NCI-H1105 (cell line): ENCODE data around the gene MGAT4C.
"Not testable (repeated sequence)": the region's sequence is repeated elsewhere in the genome, so short reads cannot be mapped to it uniquely, and the experiment has no call there.

Experiments
- DNase-seq: peaks from one replicate; lab custom pipeline; 2025; lab: John Stamatoyannopoulos, UW

The MGAT4C gene

GRCh38 chr12:86134561-86134960 is 121.6 kb downstream of the MGAT4C start:
- no peak for DNase-seq

DNA sequence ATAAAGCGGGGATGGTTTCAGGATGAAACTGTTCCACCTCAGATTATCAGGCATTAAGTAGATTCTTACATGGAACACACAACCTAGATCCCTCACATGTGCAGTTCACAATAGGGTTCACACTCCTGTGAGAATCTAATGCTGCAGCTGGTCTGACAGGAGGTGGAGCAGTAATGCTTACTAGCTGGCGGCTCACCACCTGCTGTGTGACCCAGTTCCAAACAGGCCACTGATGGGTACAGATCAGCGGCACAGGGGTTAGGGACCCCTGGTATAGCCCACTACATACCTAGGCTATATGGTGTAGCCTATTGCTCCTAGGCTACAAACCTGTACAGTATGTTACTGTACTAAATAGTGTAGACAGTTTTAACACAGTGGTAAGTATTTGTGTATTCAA is 129.3 kb downstream of the MGAT4C start:
- DNase-seq = not testable (repeated sequence)

DNA sequence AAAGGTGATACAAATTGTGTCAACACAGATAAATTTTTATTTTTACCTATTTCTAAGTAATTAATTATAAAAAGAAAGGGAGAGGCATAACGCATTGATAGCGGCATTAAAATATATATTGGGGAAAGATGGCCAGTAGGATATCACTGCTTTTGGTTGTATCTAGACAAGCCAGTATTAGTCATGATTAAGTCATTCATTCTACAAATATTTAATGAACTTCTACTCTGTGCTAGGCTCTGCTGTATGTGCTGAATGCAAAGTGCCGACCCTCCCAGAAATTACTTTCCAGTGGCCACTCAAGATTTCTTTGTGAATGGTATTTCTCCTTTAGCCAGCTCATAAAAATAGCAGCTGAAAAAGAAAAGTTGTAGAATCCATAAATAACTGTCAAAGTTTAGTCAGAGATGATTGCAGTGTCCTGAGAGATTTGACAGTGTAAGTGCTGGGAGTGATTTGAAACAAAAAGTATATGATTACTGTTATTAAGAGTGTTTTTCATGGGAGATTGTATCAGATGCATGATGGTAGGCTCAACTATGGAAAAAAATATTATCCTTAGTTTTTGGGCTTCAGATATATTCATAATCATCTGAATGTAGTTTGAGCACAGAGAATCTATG is 133.2 kb downstream of the MGAT4C start:
- DNase-seq = no peak

DNA sequence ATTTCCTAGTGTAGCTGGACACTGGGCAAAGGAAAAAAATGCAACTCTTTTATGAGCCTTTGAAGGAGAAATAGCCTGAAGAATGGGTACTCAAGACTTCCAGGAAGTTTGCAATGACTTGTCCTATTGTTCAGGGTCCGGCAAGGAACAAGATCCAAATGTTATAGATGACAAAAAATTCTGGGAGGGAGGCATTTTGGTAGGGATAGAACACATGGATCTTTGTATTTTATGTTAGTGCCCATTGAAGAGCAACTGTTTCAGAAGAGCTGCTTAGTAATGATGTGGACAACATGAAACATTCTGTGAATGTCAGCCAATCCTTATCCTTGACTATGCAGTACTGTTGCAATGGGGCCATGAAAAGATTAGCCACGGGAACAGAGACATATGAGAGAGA is 138.0 kb downstream of the MGAT4C start:
- no peak for DNase-seq

DNA sequence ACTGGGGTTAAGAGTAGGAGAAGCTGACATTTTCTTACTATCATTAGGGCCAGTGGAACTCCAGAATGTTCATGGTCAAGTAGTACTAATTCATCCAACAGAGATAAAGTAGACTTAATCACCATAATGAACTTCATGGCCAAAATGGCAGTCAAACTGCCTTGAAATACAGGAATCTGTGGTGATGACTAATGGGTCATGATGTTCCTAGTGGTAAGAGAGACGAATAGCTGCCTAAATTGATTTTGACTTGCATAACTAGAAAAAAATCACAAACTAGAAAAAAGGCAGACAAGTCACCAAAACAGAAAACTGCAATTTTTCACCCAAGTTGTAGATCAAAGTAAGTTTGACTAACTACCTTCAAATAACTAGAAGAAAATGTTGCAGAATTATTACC is 138.5 kb downstream of the MGAT4C start:
- DNase-seq = no peak

DNA sequence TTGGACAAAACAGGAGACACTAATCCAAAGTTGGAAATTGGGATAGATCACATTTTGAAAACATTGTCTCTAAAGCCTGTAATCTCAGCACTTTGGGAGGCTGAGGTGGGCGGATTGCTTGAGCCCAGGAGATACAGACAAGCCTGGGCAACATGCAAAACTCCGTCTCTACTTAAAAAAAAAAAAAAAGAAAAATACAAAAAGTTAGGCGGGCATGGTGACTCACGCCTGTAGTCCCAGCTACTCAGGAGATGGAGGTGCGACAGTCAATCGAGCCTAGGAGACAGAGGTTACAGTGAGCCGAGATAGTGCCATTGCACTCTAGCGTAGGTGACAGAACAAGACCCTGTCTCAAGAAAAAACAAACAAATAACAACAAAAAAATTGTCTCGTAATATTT is 152.1 kb downstream of the MGAT4C start:
- DNase-seq = no peak

- DNase-seq = no peak
These were observed 159.0 kb downstream of the MGAT4C start for GRCh38 chr12:86097161-86097560.

- DNase-seq = no peak
These were observed 164.5 kb downstream of the MGAT4C start for GRCh38 chr12:86091681-86092080.

GRCh38 chr12:86081843-86082242 is 174.3 kb downstream of the MGAT4C start:
- DNase-seq = no peak

DNA sequence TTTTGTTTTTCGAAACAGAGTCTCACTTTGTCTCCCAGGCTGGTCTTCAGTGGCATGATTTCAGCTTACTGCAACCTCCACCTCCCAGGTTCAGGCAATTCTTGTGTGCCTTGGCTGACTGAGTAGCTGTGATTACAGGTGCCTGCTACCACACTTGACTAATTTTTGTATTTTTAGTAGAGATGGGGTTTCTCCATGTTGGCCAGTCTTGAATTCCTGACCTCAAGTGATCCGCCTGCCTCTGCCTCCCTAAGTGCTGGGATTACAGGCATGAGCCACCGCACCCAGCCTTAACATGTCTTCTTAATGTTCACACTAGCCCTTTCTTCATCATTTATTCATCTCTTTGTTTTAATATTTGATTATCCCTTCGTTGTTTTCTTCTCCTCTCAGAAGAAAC is 197.1 kb downstream of the MGAT4C start:
- not testable (repeated sequence) for DNase-seq

DNA sequence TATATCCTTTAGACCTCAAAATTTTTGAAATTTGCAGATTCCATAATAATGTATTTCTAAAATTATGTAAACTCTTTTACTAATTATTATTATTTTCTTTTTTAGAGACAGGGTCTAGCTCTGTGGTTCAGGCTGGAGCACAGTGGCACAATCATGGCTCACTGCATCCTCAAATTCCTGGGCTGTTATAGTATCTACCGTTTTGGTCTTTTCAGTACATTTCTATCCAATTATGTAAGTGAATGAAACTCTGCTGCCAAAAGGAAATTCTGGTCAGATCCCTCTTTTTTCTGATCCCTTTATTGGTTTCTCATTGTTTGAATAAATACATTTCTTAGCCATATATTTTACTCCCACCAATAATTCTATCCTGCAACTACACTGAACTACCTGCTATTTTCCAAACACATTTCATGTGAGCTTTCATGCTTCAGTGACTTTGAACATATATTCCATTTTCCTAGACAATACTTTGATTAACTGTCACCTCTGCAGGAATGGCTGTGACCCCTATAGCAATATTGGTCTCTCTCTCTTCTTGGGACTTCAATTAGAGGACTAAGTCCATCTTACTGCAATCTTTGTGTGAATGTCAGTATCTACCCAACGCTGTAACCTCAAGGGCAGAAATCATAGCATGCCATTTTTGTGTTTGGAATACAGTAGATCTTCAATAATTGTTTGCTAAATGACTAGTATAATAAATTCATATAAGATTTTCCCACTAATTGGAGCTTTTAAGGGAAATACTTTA is 198.9 kb downstream of the MGAT4C start:
- no peak for DNase-seq

GRCh38 chr12:86052921-86053320 is 203.3 kb downstream of the MGAT4C start:
- no peak for DNase-seq

- no peak for DNase-seq
These were observed 206.2 kb downstream of the MGAT4C start for GRCh38 chr12:86050010-86050409.

DNA sequence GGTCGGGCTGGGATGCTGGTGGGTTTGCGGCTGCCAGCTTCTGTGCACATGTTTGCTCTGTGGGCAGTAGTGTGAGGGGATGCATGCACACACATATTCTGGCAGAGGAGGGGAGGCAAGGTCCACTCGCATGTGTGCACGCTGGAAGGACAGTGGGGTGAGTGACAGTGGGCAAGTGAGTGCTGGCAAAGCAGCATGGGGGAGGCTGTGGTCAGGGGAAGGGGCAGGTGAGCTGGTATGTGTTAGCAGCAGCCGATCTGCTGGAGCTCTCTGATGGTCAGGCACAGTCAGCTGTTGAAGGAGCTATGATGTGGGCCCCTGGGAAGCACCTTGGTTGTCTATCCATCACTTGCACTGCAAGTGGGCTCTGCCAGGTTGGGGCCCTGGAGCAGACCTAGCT is 211.8 kb downstream of the MGAT4C start:
- no peak for DNase-seq

DNA sequence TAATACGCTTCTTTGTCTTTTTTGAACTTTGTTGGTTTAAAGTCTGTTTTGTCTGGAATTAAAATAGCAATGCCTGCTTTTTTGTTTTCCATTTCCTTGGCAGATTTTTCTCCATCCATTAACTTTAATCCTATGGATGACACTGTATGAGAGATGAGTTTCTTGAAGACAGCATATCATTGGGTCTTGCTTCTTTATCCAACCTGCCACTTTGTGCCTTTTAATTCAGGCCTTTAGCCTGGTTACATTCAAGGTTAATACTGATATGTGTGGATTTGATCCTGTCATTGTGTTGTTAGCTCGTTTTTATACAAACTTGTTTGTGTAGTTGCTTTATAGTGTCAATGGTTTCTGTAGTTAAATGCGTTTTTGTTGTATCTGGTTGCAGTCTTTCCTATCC is 214.1 kb downstream of the MGAT4C start:
- DNase-seq = no peak

- DNase-seq = no peak
These were observed 237.8 kb downstream of the MGAT4C start for GRCh38 chr12:86018361-86018760.

DNA sequence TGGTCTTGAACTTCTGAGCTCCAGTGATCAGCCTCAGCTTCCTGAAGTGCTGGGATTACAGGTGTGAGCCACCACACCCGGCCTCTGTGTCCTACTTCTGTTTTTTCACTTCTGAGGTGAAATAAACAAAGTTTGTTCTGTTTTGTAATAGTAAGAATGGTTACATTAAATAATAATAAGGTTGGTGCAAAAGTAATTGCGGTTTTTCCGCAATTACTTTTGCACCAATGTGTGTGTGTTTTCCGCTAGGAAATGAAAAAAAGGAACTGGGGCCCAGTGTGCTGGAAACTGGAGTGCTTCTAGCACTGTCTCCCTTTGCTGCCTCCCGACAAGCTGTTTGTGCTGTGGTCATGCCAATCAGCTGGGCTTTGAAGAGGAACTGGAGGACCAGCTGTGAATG is 241.2 kb downstream of the MGAT4C start:
- no peak for DNase-seq

- DNase-seq = no peak
These were observed 249.5 kb downstream of the MGAT4C start for GRCh38 chr12:86006727-86007126.

- no peak for DNase-seq
These were observed 258.1 kb downstream of the MGAT4C start for GRCh38 chr12:85998074-85998473.

- no peak for DNase-seq
These were observed 259.9 kb downstream of the MGAT4C start for GRCh38 chr12:85996280-85996679.

GRCh38 chr12:85993746-85994145 is 262.4 kb downstream of the MGAT4C start:
- no peak for DNase-seq

- no peak for DNase-seq
These were observed 270.2 kb downstream of the MGAT4C start for GRCh38 chr12:85985996-85986395.

- no peak for DNase-seq
These were observed 272.6 kb downstream of the MGAT4C start for GRCh38 chr12:85983601-85984000.

DNA sequence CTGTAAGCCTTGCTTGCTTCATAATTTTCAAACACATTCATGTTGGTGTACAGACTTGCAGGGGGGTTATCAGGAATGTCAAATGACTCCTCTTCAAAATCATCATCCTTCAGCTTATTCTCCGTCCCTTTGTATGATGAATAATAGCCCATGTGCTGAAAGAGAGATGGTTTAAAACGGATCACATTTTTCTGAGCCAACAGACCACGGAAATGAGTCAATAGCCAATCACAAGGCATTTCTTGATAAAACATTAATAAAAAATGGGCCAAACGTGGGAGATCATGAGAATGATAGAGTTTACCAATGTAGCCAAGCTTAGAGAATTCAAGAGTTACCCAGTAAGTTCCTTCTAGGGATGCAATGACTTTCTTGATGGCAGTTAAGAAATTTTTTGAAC is 276.6 kb downstream of the MGAT4C start:
- DNase-seq = no peak
